CD4-positive, alpha-beta T cell treated with Interleukin-15 for 4 hours (primary cell): ENCODE measurements around the gene CCDC91.
"Not testable (repeated sequence)": the region's sequence is repeated elsewhere in the genome, so short reads cannot be mapped to it uniquely, and the experiment has no call there.

Experiments used
- DNase-seq: peaks from one replicate; pipeline ENCODE4 v3.0.0-alpha.2; 2020; ENCODE audit warnings: low spot score

The CCDC91 gene

GRCh38 chr12:28184375-28184774, 5.9 kb upstream of the CCDC91 start:
- DNase-seq, result no peak

- DNase-seq, result no peak
These were observed 3.8 kb upstream of the CCDC91 start for GRCh38 chr12:28186500-28186899.

- peak; percentile 18 for DNase-seq
These were observed 404 bp upstream of the CCDC91 start for GRCh38 chr12:28189784-28190320.

GRCh38 chr12:28191051-28192048, 1.1 kb downstream of the CCDC91 start:
- peak; percentile 74 for DNase-seq

GRCh38 chr12:28192125-28192524, 1.9 kb downstream of the CCDC91 start:
- no peak for DNase-seq

- not testable (repeated sequence) for DNase-seq
These were observed 4.4 kb downstream of the CCDC91 start for GRCh38 chr12:28194621-28195020.

GRCh38 chr12:28201136-28201535, 10.9 kb downstream of the CCDC91 start:
- DNase-seq, result not testable (repeated sequence)

GRCh38 chr12:28202374-28203130, 12.3 kb downstream of the CCDC91 start:
- no peak for DNase-seq

GRCh38 chr12:28209782-28210181, 19.5 kb downstream of the CCDC91 start:
- DNase-seq, result no peak

GRCh38 chr12:28212182-28212581, 21.9 kb downstream of the CCDC91 start:
- no peak for DNase-seq

- DNase-seq, result no peak
These were observed 24.8 kb downstream of the CCDC91 start for GRCh38 chr12:28215021-28215420.

GRCh38 chr12:28216016-28216415, 25.8 kb downstream of the CCDC91 start:
- no peak for DNase-seq

GRCh38 chr12:28217805-28218204, 27.5 kb downstream of the CCDC91 start:
- DNase-seq, result no peak

GRCh38 chr12:28218875-28219274, 28.6 kb downstream of the CCDC91 start:
- DNase-seq, result no peak

GRCh38 chr12:28219827-28220226, 29.6 kb downstream of the CCDC91 start:
- DNase-seq, result no peak

GRCh38 chr12:28222081-28222700, 31.9 kb downstream of the CCDC91 start:
- DNase-seq, result peak; percentile 78

- DNase-seq, result peak; percentile 9
These were observed 32.8 kb downstream of the CCDC91 start for GRCh38 chr12:28223025-28223554.

- peak; percentile 13 for DNase-seq
These were observed 33.6 kb downstream of the CCDC91 start for GRCh38 chr12:28223858-28224257.

GRCh38 chr12:28226705-28227104, 36.4 kb downstream of the CCDC91 start:
- DNase-seq, result no peak

GRCh38 chr12:28227251-28227650, 37.0 kb downstream of the CCDC91 start:
- no peak for DNase-seq

GRCh38 chr12:28231248-28231647, 41.0 kb downstream of the CCDC91 start:
- no peak for DNase-seq
